Naive thymus-derived CD4-positive, alpha-beta T cell (primary cell): ENCODE measurements around the gene LLGL2. TPM values are rescaled to one million over a fixed set of nuclear protein-coding genes. Genes with fewer than 3 reads are reported as not detected.
A peak's percentile ranks its signal among the peaks of the same experiment; 100 is the strongest.

Experiments used
- ATAC-seq: fragments of 150-1000 bp; cut with Tn5 transposase; 2 replicates; pipeline ENCODE4 v1.10.0; 2021; ENCODE audit warnings: mild to moderate bottlenecking, moderate library complexity
- CTCF ChIA-PET: fragments of 350-600 bp; sonication (Branson Sonifier 250); formaldehyde crosslinking; loops from one replicate; lab custom pipeline; 2021; ENCODE audit warnings: antibody characterized with exemption; lab: Charles Lee
- POLR2A ChIA-PET: fragments of 350-600 bp; sonication (Branson Sonifier 250); formaldehyde crosslinking; loops from one replicate; lab custom pipeline; 2021; ENCODE audit warnings: antibody characterized with exemption, inconsistent platforms; lab: Charles Lee
- DNase-seq, 9 donors: peaks; one replicate each; pipeline versions ENCODE4 v3.0.0 to v3.0.0-alpha.2; 2020 to 2022; ENCODE audit warnings: mixed read lengths in 1 of 9
- H3K27ac ChIP-seq: one replicate; pipeline ENCODE4 v1.7.0; 2013; ENCODE audit warnings: mild to moderate bottlenecking, low read depth, low read length, moderate library complexity
- H3K27me3 ChIP-seq, 2 donors: one replicate each; pipeline ENCODE4 v1.7.0; 2013; ENCODE audit warnings: low read length in 2 of 2, mild to moderate bottlenecking in 2 of 2, moderate library complexity in 2 of 2; ENCODE audit not compliant: control insufficient read depth in 2 of 2, insufficient read depth in 2 of 2
- H3K36me3 ChIP-seq, 3 experiments: 1 replicate in 2 of 3; 2 replicates in 1 of 3; pipeline ENCODE4 v1.7.0; 2013; ENCODE audit warnings: low read length in 3 of 3, mild to moderate bottlenecking in 3 of 3, moderate library complexity in 1 of 3; ENCODE audit not compliant: insufficient read depth in 3 of 3, control insufficient read depth in 2 of 3
- H3K4me1 ChIP-seq, 2 donors: one replicate each; pipeline ENCODE4 v1.7.0; 2013; ENCODE audit warnings: low read length in 2 of 2, mild to moderate bottlenecking in 2 of 2, moderate library complexity in 1 of 2; ENCODE audit not compliant: control insufficient read depth in 2 of 2, insufficient read depth in 2 of 2
- H3K4me3 ChIP-seq: 2 replicates; pipeline ENCODE4 v1.7.0; 2013; ENCODE audit warnings: mild to moderate bottlenecking, low read length
- H3K9me3 ChIP-seq, 3 experiments: 1 replicate in 2 of 3; 2 replicates in 1 of 3; pipeline ENCODE4 v1.7.0; 2013; ENCODE audit warnings: low read length in 3 of 3; ENCODE audit not compliant: control insufficient read depth in 2 of 3
- H3K27ac Mint-ChIP-seq, 9 donors: one replicate each; pipeline ENCODE4 v1.8.0; 2020 to 2022; ENCODE audit warnings: mixed read lengths in 9 of 9, mild to moderate bottlenecking in 8 of 9, moderate library complexity in 5 of 9, inconsistent platforms in 2 of 9
- H3K27me3 Mint-ChIP-seq, 5 donors: one replicate each; pipeline ENCODE4 v1.8.0; 2021 to 2022; ENCODE audit warnings: mixed read lengths in 5 of 5, mild to moderate bottlenecking in 1 of 5
- H3K36me3 Mint-ChIP-seq, 5 donors: one replicate each; pipeline ENCODE4 v1.8.0; 2020 to 2022; ENCODE audit warnings: mixed read lengths in 5 of 5, mild to moderate bottlenecking in 3 of 5, inconsistent platforms in 1 of 5
- H3K4me1 Mint-ChIP-seq, 7 donors: one replicate each; pipeline ENCODE4 v1.8.0; 2020 to 2022; ENCODE audit warnings: mixed read lengths in 7 of 7, mild to moderate bottlenecking in 3 of 7, inconsistent platforms in 1 of 7
- H3K4me3 Mint-ChIP-seq, 10 donors: one replicate each; pipeline ENCODE4 v1.8.0; 2020 to 2022; ENCODE audit warnings: mild to moderate bottlenecking in 10 of 10, mixed read lengths in 10 of 10, moderate library complexity in 6 of 10, inconsistent platforms in 2 of 10
- H3K9me3 Mint-ChIP-seq, 11 donors: one replicate each; pipeline ENCODE4 v1.8.0; 2020 to 2022; ENCODE audit warnings: mixed read lengths in 11 of 11, mild to moderate bottlenecking in 4 of 11, inconsistent platforms in 1 of 11, moderate library complexity in 1 of 11
- intact Hi-C, 2 donors: fragments of 100-400 bp; cut with micrococcal nuclease; formaldehyde crosslinking; loops; one replicate each; pipeline ENCODE4 v1.15.1; 2023
- polyA plus RNA-seq, 2 donors: library from polyadenylated mRNA; unstranded; fragments of 300-500 nt; fragmentation: Illumina TruSeq; gene quantifications; one replicate each; pipeline ENCODE4 v1.2.3, GENCODE V29; 2021
- total RNA-seq, 6 experiments: library from RNA in 5 of 6; stranded (reverse) in 5 of 6; gene quantifications; 1 replicate in 5 of 6; 2 replicates in 1 of 6; pipeline ENCODE4 v1.2.3 and lab custom pipeline; 2021 to 2026

LLGL2 gene
- total and polyA plus RNA-seq, 7 experiments from 2014 or later, result 9.2 to 55.7 (median 26.5) TPM

- peaks cover 0 to 7% of the 10 kb centered on the region in 2 donors for H3K4me1 ChIP-seq
- no peaks in the 10 kb centered on the region for H3K27me3 ChIP-seq
- ATAC-seq (no peak), DNase-seq (no peak)
- Mint-ChIP-seq H3K27ac (no peak overlapping the region), H3K4me3 (no peak overlapping the region), H3K36me3 (peaks cover 0 to 4% (median 3%) of the 10 kb centered on the region in 5 donors), H3K9me3 (no peaks in the 10 kb centered on the region), H3K4me1 (peaks cover 0 to 11% (median 7%) of the 10 kb centered on the region in 7 donors), H3K27me3 (no peaks in the 10 kb centered on the region)
- H3K9me3 ChIP-seq, result no peaks in the 10 kb centered on the region
- no peak overlapping the region for H3K4me3 ChIP-seq
- ChIA-PET CTCF (interaction anchor here (1.0 to 1.3 kb wide), 2 partner anchors 25 to 27 kb away, joined by 3 to 4 read pairs; no protein-coding TSS in a partner anchor), POLR2A (interaction anchor here (1.1 to 1.2 kb wide), 2 partner anchors 8 to 46 kb away, joined by 3 to 4 read pairs; partner anchors contain the start of gene TMEM94)
- no peak overlapping the region for H3K27ac ChIP-seq
- intact Hi-C loops, result no loop called here
- H3K36me3 ChIP-seq, result peaks cover 0 to 28% (median 0%) of the 10 kb centered on the region in 3 experiments
Measured at GRCh38 chr17:75502072-75502720, 23.3 kb upstream of the LLGL2 start.

- Histone ChIP-seq H3K27ac (no peak overlapping the region), H3K4me3 (no peak overlapping the region), H3K36me3 (peaks cover 0 to 24% (median 0%) of the 10 kb centered on the region in 3 experiments), H3K9me3 (no peaks in the 10 kb centered on the region), H3K27me3 (no peaks in the 10 kb centered on the region), H3K4me1 (peaks cover 0 to 5% of the 10 kb centered on the region in 2 donors)
- ChIA-PET POLR2A (interaction anchor here (1.1 to 1.5 kb wide), 2 partner anchors 16 to 47 kb away, joined by 4 read pairs; partner anchors contain the start of gene TMEM94), CTCF (interaction anchor here (1.0 to 1.3 kb wide), 2 partner anchors 25 to 26 kb away, joined by 3 to 4 read pairs; no protein-coding TSS in a partner anchor)
- H3K4me1 Mint-ChIP-seq, result peaks cover 0 to 6% (median 4%) of the 10 kb centered on the region in 7 donors
- H3K4me3 Mint-ChIP-seq, result no peak overlapping the region
- no peaks in the 10 kb centered on the region for H3K9me3 Mint-ChIP-seq
- intact Hi-C loops, result no loop called here
- no peak overlapping the region for H3K27ac Mint-ChIP-seq
- H3K36me3 Mint-ChIP-seq, result peaks cover 0 to 2% (median 0%) of the 10 kb centered on the region in 5 donors
- no peaks in the 10 kb centered on the region for H3K27me3 Mint-ChIP-seq
- ATAC-seq (no peak), DNase-seq (no peak)
Measured at GRCh38 chr17:75502721-75503329, 22.7 kb upstream of the LLGL2 start.

GRCh38 chr17:75503337-75503950, 22.1 kb upstream of the LLGL2 start:
- Histone ChIP-seq H3K27me3 (no peaks in the 10 kb centered on the region), H3K36me3 (peaks cover 0 to 18% (median 0%) of the 10 kb centered on the region in 3 experiments), H3K4me3 (no peak overlapping the region), H3K9me3 (no peaks in the 10 kb centered on the region), H3K27ac (no peak overlapping the region), H3K4me1 (no peaks in the 10 kb centered on the region)
- CTCF ChIA-PET, result interaction anchor here (1.0 to 1.3 kb wide), 2 partner anchors 24 to 26 kb away, joined by 3 to 4 read pairs; no protein-coding TSS in a partner anchor
- no peak overlapping the region for H3K27ac Mint-ChIP-seq
- intact Hi-C loops, result no loop called here
- H3K4me1 Mint-ChIP-seq, result peaks cover 0 to 4% (median 0%) of the 10 kb centered on the region in 7 donors
- no peak for ATAC-seq
- DNase-seq, result no peak
- H3K36me3 Mint-ChIP-seq, result no peaks in the 10 kb centered on the region
- H3K9me3 Mint-ChIP-seq, result no peaks in the 10 kb centered on the region
- H3K27me3 Mint-ChIP-seq, result no peaks in the 10 kb centered on the region
- no peak overlapping the region for H3K4me3 Mint-ChIP-seq
- POLR2A ChIA-PET, result interaction anchor here (1.1 to 1.5 kb wide), 2 partner anchors 16 to 47 kb away, joined by 4 read pairs; partner anchors contain the start of gene TMEM94

GRCh38 chr17:75503976-75504346, 21.5 kb upstream of the LLGL2 start:
- Histone ChIP-seq H3K4me3 (no peak overlapping the region), H3K27me3 (no peaks in the 10 kb centered on the region), H3K27ac (no peak overlapping the region), H3K36me3 (peaks cover 0 to 13% (median 0%) of the 10 kb centered on the region in 3 experiments), H3K4me1 (no peaks in the 10 kb centered on the region), H3K9me3 (no peaks in the 10 kb centered on the region)
- Mint-ChIP-seq H3K27me3 (no peaks in the 10 kb centered on the region), H3K9me3 (no peaks in the 10 kb centered on the region), H3K36me3 (no peaks in the 10 kb centered on the region), H3K27ac (no peak overlapping the region), H3K4me1 (peaks cover 0 to 2% (median 0%) of the 10 kb centered on the region in 7 donors), H3K4me3 (no peak overlapping the region)
- peak; percentile 60 for ATAC-seq
- ChIA-PET POLR2A (interaction anchor here (1.5 kb wide), 1 partner anchor 17 kb away, joined by 4 read pairs; no protein-coding TSS in a partner anchor), CTCF (no interaction called here)
- DNase-seq, result no peak
- intact Hi-C loops, result loop anchor here in 1 of 2 donors (1.0 to 2.0 kb wide), 2 partner anchors 21 to 59 kb away; partner anchors contain the start of gene LLGL2

GRCh38 chr17:75504347-75505151, 20.9 kb upstream of the LLGL2 start:
- DNase-seq, result peak in 4 of 9 donors; percentile 26 to 41 (median 38)
- Mint-ChIP-seq H3K36me3 (no peaks in the 10 kb centered on the region), H3K9me3 (no peaks in the 10 kb centered on the region), H3K27ac (no peak overlapping the region), H3K4me1 (peaks cover 0 to 2% (median 0%) of the 10 kb centered on the region in 7 donors), H3K27me3 (no peaks in the 10 kb centered on the region), H3K4me3 (no peak overlapping the region)
- Histone ChIP-seq H3K27ac (no peak overlapping the region), H3K9me3 (no peaks in the 10 kb centered on the region), H3K36me3 (peaks cover 0 to 7% (median 0%) of the 10 kb centered on the region in 3 experiments), H3K27me3 (no peaks in the 10 kb centered on the region), H3K4me1 (no peaks in the 10 kb centered on the region), H3K4me3 (no peak overlapping the region)
- ChIA-PET POLR2A (interaction anchor here (1.0 to 1.5 kb wide), 2 partner anchors 17 to 516 kb away, joined by 3 to 4 read pairs; no protein-coding TSS in a partner anchor), CTCF (interaction anchor here (1.6 kb wide), 1 partner anchor 14 kb away, joined by 4 read pairs; no protein-coding TSS in a partner anchor)
- ATAC-seq, result peak; percentile 73
- intact Hi-C loops, result loop anchor here in 1 of 2 donors (1.0 to 2.0 kb wide), 2 partner anchors 21 to 58 kb away; partner anchors contain the start of gene LLGL2
